Activated T-cell treated with anti-CD3 and anti-CD28 coated beads, Interleukin-2, amount 50 U/mL, for 48 hours (primary cell): ENCODE data around the gene ELF1.

ENCODE experiments used
- DNase-seq, 2 experiments: peaks; one replicate each; pipeline ENCODE4 v3.0.0-alpha.2; 2020

Gene ELF1

DNA sequence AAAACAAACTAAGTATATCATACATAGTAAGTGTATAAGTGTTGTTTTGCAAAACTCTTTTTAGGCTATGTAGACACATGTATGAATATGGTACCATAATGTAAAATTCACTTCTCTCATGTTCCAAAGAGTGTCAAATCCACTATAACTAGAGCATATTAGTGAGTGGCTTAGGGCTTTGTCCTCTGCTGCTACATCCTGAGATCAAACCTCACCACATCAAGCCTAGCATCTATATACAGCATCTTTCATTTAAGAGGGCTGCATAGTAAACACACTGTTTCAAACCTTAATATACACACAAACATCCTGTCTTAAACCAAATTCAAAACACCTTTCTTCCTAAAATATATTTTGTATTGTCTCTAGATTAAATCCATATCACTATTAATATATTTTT, 38.7 kb downstream of the ELF1 start:
- no peak for DNase-seq

- no peak for DNase-seq
Observed at GRCh38 chr13:40979232-40979631, 39.9 kb downstream of the ELF1 start.

GRCh38 chr13:40978109-40978508, 41.0 kb downstream of the ELF1 start:
- DNase-seq, result peak in 1 of 2 experiments; percentile 50

DNA sequence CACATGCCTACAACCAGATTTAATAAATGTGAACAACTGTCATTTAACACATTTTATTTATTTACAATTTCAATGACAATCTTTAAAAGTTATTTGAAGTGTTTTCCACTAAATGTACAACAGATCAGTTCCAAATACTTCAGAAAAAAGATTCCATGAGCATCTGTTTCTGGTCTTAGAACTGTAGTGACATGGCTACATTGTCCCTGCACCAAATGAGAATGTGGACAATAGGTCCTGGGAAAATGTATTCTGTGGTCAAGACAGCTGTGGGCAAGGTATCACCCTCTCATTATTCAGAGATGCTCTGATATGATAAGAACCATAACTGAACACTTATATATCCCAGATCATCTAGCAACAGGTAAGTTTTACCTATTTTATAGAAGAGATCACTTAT, 43.7 kb downstream of the ELF1 start:
- DNase-seq, result no peak

DNA sequence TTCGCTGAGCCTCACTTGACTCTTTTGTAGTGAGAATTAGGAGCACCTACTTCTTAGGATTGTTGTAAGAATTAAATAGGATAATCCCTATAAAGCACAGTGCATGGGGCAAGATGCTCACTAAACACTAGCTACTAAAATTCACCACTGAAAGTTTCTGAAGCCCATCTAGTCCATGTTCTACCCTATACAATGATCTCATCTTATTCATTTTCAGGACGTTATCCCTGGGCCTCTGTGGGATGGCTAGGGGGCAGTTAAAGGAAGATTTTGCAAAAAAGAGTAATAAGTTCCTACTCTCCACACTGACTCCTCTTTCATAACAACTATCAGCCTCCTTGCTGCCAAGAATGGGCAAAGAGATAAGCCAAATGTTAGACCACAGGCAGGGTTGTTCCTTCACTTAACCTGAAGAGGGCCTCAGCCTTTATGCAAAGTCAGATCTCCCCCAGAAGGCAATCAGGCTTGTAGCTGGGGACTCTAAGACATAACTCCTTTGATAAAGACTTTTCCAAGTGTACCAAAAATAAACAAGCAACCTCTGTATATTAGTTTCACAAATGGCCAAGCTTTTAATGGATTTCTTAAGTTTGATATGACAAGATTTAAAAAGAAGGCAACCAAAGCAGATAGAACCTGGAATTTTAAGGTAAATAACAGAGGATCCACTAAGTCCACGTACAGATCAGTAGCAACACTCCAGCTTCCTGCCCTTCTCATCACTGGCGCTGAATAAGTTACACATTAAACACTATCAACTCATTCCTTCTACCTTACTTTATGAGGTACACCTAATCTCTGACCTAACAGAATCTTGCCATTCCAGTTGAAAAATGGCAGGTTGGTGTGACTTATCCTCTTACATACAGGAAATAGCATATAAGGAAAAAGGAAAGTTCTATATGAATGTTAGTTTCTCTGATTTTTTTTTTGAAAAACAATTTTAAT, 44.4 kb downstream of the ELF1 start:
- DNase-seq, result no peak

GRCh38 chr13:40973409-40973808, 45.7 kb downstream of the ELF1 start:
- no peak for DNase-seq

- no peak for DNase-seq
Observed at GRCh38 chr13:40971321-40971720, 47.8 kb downstream of the ELF1 start.

DNA sequence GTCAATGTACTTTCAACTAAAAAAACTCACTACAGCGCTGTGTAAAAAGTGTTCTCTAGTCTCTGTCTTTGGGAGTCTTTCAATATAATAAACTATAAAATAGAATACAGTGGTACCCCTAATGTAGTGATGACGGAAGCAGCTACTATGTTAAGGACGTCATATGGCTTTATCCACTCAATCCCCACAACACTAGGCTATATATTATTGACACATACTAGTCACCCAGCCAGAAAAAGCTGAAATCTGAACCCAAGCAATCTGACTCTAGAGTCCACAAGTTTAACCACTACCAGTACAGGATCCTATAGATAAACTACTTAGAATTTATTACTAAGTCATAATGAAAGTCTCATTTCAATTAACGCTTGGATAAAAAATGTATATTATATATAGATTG, 48.3 kb downstream of the ELF1 start:
- no peak for DNase-seq

- DNase-seq, result peak in 1 of 2 experiments; percentile 44
Observed at GRCh38 chr13:40969169-40969901, 49.8 kb downstream of the ELF1 start.

DNA sequence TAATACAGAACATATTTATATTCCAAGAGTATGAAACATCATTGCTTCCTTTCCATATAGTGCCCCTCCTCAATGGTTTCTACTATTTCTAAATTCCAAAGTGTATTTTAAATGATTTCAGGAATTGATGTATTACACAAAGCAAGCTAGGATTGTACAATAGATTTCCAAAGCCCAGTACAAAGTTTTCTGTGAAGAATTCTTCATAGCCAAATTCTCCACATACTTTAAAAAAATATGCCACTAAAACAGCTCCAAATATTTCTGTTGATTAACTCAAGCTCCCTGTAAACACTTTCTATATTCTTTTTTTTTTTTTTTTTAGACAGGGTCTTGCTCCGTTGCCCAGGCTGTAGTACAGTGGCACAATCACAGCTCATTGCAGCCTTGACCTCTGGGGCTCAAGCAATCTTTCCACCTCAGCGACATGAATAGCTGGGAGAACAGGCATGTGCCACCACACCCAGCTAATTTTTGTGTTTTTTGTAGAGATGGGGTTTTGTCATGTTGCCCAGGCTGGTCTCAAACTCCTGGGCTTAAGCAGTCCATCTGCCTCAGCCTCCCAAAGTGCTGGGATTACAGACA, 50.6 kb downstream of the ELF1 start:
- DNase-seq, result no peak

GRCh38 chr13:40966298-40966697, 52.8 kb downstream of the ELF1 start:
- no peak for DNase-seq

- DNase-seq, result no peak
Observed at GRCh38 chr13:40963927-40964326, 55.2 kb downstream of the ELF1 start.

DNA sequence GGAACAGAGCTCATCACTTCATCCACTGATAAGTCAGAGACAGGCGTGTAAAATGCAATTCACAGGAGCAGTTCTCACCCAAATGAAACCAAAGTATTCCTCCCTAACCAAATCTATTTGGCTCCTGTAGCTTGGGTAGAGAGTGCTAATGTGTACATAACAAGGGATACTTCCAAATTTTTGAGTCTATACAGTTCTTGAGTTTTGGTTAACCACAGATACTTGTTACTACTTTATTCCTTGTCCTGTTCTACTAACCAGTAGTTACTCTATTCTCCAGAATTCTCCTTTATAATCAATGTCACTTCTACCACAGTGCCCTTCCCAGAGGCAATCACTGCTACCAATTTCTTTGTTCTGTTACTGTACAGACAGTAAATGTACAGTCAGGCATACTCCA, 57.3 kb downstream of the ELF1 start:
- DNase-seq, result no peak

- DNase-seq, result no peak
Observed at GRCh38 chr13:40961214-40961613, 57.9 kb downstream of the ELF1 start.

- DNase-seq, result no peak
Observed at GRCh38 chr13:40960716-40961115, 58.4 kb downstream of the ELF1 start.

- DNase-seq, result no peak
Observed at GRCh38 chr13:40958655-40959054, 60.5 kb downstream of the ELF1 start.

GRCh38 chr13:40946485-40946884, 72.6 kb downstream of the ELF1 start:
- DNase-seq, result no peak

- no peak for DNase-seq
Observed at GRCh38 chr13:40943073-40943472, 76.0 kb downstream of the ELF1 start.

DNA sequence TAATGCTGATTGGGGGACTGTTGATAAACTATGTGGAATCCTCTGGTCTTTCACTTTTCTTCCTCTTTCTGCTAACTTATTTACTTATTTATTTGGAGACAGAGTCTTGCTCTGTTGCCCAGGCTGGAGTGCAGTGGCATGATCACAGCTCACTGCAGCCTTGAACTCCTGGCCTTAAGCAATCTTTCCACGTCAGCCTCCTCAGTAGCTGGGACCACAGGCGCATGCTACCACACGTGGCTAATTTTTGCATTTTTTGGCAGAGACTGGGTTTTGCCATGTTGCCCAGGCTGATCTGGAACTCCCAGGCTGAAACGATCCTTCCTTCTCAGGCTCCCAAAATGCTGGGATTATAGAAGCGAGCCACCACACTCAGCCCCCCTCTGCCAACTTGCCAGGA, 77.5 kb downstream of the ELF1 start:
- no peak for DNase-seq

GRCh38 chr13:40940841-40941240, 78.3 kb downstream of the ELF1 start:
- DNase-seq, result no peak

GRCh38 chr13:40933508-40934204, 85.5 kb downstream of the ELF1 start:
- DNase-seq, result no peak

DNA sequence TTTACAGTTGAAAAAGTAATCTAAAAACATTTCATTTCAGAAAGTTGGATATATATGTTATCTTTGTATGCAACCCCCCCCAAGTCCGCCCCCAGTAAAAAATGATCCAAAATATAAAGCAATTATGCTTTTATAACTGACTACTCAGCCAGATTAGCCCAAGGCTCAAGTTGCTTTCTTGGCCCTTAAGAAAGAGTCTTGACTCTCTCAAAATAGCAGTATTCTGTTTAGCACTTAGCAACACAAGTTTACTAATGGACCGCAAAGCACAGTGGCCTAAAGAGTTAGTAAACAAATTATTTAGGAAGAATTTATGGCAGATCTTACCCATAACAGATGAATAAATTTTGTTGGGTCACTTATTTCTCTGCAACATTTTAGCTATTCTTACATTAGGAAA, 86.9 kb downstream of the ELF1 start:
- DNase-seq, result no peak

DNA sequence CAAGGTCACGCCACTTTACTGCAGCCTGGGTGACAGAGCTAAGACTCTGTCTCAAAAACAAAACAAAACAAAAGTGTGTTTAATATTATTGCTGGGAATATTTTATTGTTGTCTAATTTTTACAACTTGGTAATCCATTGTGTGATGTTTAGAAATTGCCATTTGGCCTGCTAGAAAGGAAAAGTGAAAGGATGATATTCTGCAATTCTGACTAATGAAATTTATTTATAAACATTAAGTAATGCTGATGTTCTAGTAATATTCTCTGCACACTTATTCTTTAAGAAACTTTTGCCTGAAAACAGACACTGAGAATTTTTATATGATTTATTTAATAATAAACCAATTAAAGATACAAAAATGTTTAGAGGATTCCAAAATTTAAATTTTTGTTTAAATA, 87.4 kb downstream of the ELF1 start:
- DNase-seq, result no peak
